Measurements from ENCODE around the gene STEAP3. TPM values are rescaled to one million over a fixed set of nuclear protein-coding genes. Genes with fewer than 3 reads are reported as not detected.

Gene STEAP3
- polyA plus RNA-seq, 2 of the 4 experiments (the other 2 are of a cell fraction) = 23.5 to 30.2 TPM

- 87% methylated on average over 3 of the region's 3 CpGs for WGBS (ENCODE audit: missing lambda C conversion rate)
- no peak overlapping the region for H3K4me2 ChIP-seq
- FAIRE-seq = no peak
- no peak for ATAC-seq
- ChIA-PET POLR2A (no interaction called here), CTCF (interaction anchor here (1.0 to 6.2 kb wide), 4 partner anchors 10 to 59 kb away, joined by 3 to 49 read pairs (median 10); no protein-coding TSS in a partner anchor)
- no peak for DNase-seq (ENCODE audit: low read depth in 1 of 2, low spot score in 1 of 2)
- H3K9me3 ChIP-seq = no peaks in the 10 kb centered on the region
- H3K4me1 ChIP-seq = peaks cover 6% of the 10 kb centered on the region; the same call in 1 of the 3 replicates
- TF ChIP-seq E2F6 (IDR thresholded peaks at IDR 0.05; ENCODE audit: borderline replicate concordance, low read depth) (no peak), CHD2 (IDR thresholded peaks at IDR 0.05; ENCODE audit: low read length, partially characterized antibody) (no peak), PBX3 (IDR thresholded peaks at IDR 0.05) (no peak), FOXS1 (CRISPR knock-in tag; IDR thresholded peaks at IDR 0.05) (no peak), NR3C1 (IDR thresholded peaks at IDR 0.05) (no peak), JUNB (IDR thresholded peaks at IDR 0.05) (no peak), KDM1A (IDR thresholded peaks at IDR 0.05; ENCODE audit: low read depth) (no peak), ZFP36 (IDR thresholded peaks at IDR 0.05; ENCODE audit: borderline replicate concordance, partially characterized antibody) (no peak), KDM5A (IDR thresholded peaks at IDR 0.05) (no peak), TP53 (CRISPR knock-in tag; IDR thresholded peaks at IDR 0.05) (no peak), ZSCAN20 (CRISPR knock-in tag; IDR thresholded peaks at IDR 0.05) (no peak), REST (IDR thresholded peaks at IDR 0.05) (no peak), ESRRA (IDR thresholded peaks at IDR 0.05; ENCODE audit: borderline replicate concordance, low read length) (no peak), MAX (IDR thresholded peaks at IDR 0.05) (no peak), SREBF2 (IDR thresholded peaks at IDR 0.05) (no peak), CBX2 (IDR thresholded peaks at IDR 0.05; ENCODE audit: borderline replicate concordance, low read depth) (no peak), ZC3H11A (IDR thresholded peaks at IDR 0.05) (no peak), CTCF (IDR thresholded peaks at IDR 0.05) (no peak), CHD4 (IDR thresholded peaks at IDR 0.05; ENCODE audit: borderline replicate concordance) (no peak)
- no peak overlapping the region for H3K27ac ChIP-seq
- no peak overlapping the region for H3K4me3 ChIP-seq
These were observed 9.0 kb downstream of the STEAP3 start for GRCh38 chr2:119232666-119232993.

GRCh38 chr2:119233326-119234020 is 9.8 kb downstream of the STEAP3 start:
- 85% methylated on average over 7 of the region's 7 CpGs for WGBS (ENCODE audit: missing lambda C conversion rate)
- no peak overlapping the region for H3K27ac ChIP-seq
- TF ChIP-seq KDM1A (IDR thresholded peaks at IDR 0.05; ENCODE audit: low read depth) (no peak), RAD21 (conservative IDR thresholded peaks at IDR 0.05 in 1 of 2, IDR thresholded peaks at IDR 0.05 in 1 of 2) (no peak), NFE2L2 (conservative IDR thresholded peaks at IDR 0.05; ENCODE audit: low read length) (no peak)
- no peaks in the 10 kb centered on the region for H3K9me3 ChIP-seq
- CTCF ChIA-PET = interaction anchor here (0.7 to 6.2 kb wide), 16 partner anchors 8 to 222 kb away, joined by 3 to 49 read pairs (median 3); no protein-coding TSS in a partner anchor
- H3K4me3 ChIP-seq = no peak overlapping the region
- H3K4me2 ChIP-seq = no peak overlapping the region
- ATAC-seq (no peak), FAIRE-seq (no peak), DNase-seq (ENCODE audit: low read depth in 1 of 2, low spot score in 1 of 2) (no peak)
- POLR2A ChIA-PET = no interaction called here
- H3K4me1 ChIP-seq = peaks cover 6% of the 10 kb centered on the region; the same call in 1 of the 3 replicates

All from A549 (cell line).